MM.1S (cell line): ENCODE measurements around the gene DPY19L3.

Experiments used
- DNase-seq: peaks from one replicate; pipeline ENCODE4 v3.0.0-alpha.2; 2015
- H2AFZ ChIP-seq: fragments of 300-600 bp; sonication (generic); 2 replicates; pipeline ENCODE4 v1.6.0; 2016; ENCODE audit warnings: antibody characterized with exemption, low read length
- H3F3A ChIP-seq: fragments of 300-600 bp; sonication (generic); 2 replicates; pipeline ENCODE4 v1.6.1; 2016; ENCODE audit warnings: mild to moderate bottlenecking, antibody characterized with exemption, low read length, moderate library complexity, mixed read lengths; ENCODE audit not compliant: insufficient read depth
- H3K27ac ChIP-seq: fragments of 300-600 bp; sonication (generic); 2 replicates; pipeline ENCODE4 v1.5.1; 2016; ENCODE audit warnings: mild to moderate bottlenecking, low read length
- H3K27me3 ChIP-seq: fragments of 300-600 bp; sonication (generic); replicated peaks from 2 replicates; pipeline ENCODE4 v1.6.0; 2016; ENCODE audit warnings: low read length; ENCODE audit not compliant: insufficient read depth
- H3K36me3 ChIP-seq: fragments of 300-600 bp; sonication (generic); replicated peaks from 2 replicates; pipeline ENCODE4 v1.6.1; 2016; ENCODE audit warnings: mild to moderate bottlenecking, low read length, mixed read lengths; ENCODE audit not compliant: insufficient read depth
- H3K4me1 ChIP-seq: fragments of 300-600 bp; sonication (generic); 2 replicates; pipeline ENCODE4 v1.6.1; 2016; ENCODE audit warnings: low read length, mixed read lengths
- H3K4me2 ChIP-seq: fragments of 300-600 bp; sonication (generic); 2 replicates; pipeline ENCODE4 v1.6.0; 2016; ENCODE audit warnings: low read depth, low read length
- H3K4me3 ChIP-seq: fragments of 300-600 bp; sonication (generic); 2 replicates; pipeline ENCODE4 v1.5.1; 2016; ENCODE audit warnings: low read length, mixed read lengths
- H3K79me2 ChIP-seq: fragments of 300-600 bp; sonication (generic); 2 replicates; pipeline ENCODE4 v1.6.1; 2016; ENCODE audit warnings: mixed run types, low read length, mixed read lengths
- H3K9ac ChIP-seq: fragments of 300-600 bp; sonication (generic); 2 replicates; pipeline ENCODE4 v1.6.1; 2016; ENCODE audit warnings: low read length, mixed read lengths
- H3K9me2 ChIP-seq: fragments of 300-600 bp; sonication (generic); replicated peaks from 2 replicates; pipeline ENCODE4 v1.6.1; 2016; ENCODE audit warnings: mild to moderate bottlenecking, low read length, mixed read lengths; ENCODE audit not compliant: insufficient read depth
- H3K9me3 ChIP-seq: fragments of 300-600 bp; sonication (generic); replicated peaks from 2 replicates; pipeline ENCODE4 v1.6.1; 2016; ENCODE audit warnings: mild to moderate bottlenecking, low read length, mixed read lengths; ENCODE audit not compliant: insufficient read depth
- H4K20me1 ChIP-seq: fragments of 300-600 bp; sonication (generic); 2 replicates; pipeline ENCODE4 v1.6.1; 2016; ENCODE audit warnings: mild to moderate bottlenecking, low read length, moderate library complexity, mixed read lengths; ENCODE audit not compliant: insufficient read depth
- EZH2 ChIP-seq: fragments of 300-600 bp; sonication (generic); optimal IDR thresholded peaks from 2 replicates; pipeline ENCODE3; 2017; ENCODE audit warnings: low read depth, mild to moderate bottlenecking, antibody characterized with exemption, low read length, mixed read lengths
- EZH2phosphoT487 ChIP-seq: fragments of 300-600 bp; sonication (generic); IDR thresholded peaks from 2 replicates; pipeline ENCODE4 v1.6.1; 2018; ENCODE audit warnings: antibody characterized with exemption, low read length
- TF ChIP-seq, protein P1 (sequence below): fragments of 300-600 bp; sonication (generic); IDR thresholded peaks from 2 replicates; pipeline ENCODE4 v1.5.1; 2016; ENCODE audit warnings: antibody characterized with exemption, low read length, mixed read lengths

Gene DPY19L3

DNA sequence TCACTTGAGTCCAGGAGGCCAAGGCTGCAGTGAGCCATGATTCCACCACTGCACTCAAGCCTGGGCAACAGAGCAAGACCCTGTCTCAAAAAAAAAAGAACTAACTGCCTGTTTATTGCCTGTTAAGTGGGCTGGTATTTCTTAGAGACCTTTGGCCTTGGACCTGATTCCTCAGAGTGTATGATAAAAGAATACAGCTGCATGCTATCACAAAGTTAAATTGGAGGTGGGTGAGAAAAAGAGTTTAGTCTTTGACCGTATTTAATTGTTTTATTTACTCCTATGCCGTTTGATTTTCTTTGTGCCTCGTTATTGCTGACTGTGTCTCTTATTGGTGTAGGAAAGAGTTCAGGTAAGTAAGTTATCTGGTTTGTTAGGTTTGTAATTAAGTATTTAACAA lies 25.3 kb upstream of the DPY19L3 start:
- Histone ChIP-seq H2AFZ (no peak overlapping the region), H4K20me1 (no peaks in the 10 kb centered on the region), H3F3A (no peaks in the 10 kb centered on the region), H3K4me1 (no peaks in the 10 kb centered on the region), H3K79me2 (no peaks in the 10 kb centered on the region), H3K9me2 (no peaks in the 10 kb centered on the region), H3K27me3 (no peaks in the 10 kb centered on the region), H3K9me3 (no peaks in the 10 kb centered on the region), H3K36me3 (peaks cover 3% of the 10 kb centered on the region; the same call in 1 of the 2 replicates), H3K4me2 (no peak overlapping the region), H3K27ac (no peak overlapping the region), H3K4me3 (no peak overlapping the region), H3K9ac (no peak overlapping the region)
- DNase-seq: no peak
- TF ChIP-seq, protein P1, sequence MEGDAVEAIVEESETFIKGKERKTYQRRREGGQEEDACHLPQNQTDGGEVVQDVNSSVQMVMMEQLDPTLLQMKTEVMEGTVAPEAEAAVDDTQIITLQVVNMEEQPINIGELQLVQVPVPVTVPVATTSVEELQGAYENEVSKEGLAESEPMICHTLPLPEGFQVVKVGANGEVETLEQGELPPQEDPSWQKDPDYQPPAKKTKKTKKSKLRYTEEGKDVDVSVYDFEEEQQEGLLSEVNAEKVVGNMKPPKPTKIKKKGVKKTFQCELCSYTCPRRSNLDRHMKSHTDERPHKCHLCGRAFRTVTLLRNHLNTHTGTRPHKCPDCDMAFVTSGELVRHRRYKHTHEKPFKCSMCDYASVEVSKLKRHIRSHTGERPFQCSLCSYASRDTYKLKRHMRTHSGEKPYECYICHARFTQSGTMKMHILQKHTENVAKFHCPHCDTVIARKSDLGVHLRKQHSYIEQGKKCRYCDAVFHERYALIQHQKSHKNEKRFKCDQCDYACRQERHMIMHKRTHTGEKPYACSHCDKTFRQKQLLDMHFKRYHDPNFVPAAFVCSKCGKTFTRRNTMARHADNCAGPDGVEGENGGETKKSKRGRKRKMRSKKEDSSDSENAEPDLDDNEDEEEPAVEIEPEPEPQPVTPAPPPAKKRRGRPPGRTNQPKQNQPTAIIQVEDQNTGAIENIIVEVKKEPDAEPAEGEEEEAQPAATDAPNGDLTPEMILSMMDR: no peak
- TF ChIP-seq EZH2: no peak
- no peak for TF ChIP-seq EZH2phosphoT487

DNA sequence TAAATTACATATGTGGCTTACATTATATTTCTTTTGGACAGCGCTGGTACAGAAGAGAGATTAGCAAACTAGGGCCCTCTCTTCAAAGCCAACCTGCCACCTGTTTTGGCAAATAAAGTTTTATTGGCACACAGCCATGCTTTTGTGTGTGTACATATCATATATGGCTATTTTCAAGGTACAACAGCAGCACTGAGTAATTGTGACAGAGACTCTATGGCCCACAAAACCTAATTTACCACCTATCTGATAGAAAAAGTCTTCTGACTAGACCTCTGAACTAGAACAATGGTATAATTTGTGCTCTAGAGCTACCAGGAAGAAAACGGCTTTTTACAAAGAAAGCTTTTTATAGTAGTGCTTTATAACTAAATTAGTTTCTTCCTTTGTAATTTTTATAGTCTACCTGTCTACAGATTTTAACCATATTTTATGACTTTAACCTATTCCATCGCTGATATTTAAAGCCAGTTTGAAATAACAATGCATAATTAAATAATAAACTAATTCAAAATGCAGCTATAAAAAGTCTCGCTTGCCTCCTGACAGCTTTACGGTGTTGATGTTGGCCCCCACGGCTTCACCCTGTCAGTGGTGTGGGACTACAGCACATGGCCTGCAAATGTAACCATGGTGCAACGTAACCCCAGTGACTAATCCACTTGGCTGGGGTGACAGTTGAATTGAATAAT lies 17.7 kb upstream of the DPY19L3 start:
- H3K9me3 ChIP-seq: no peaks in the 10 kb centered on the region
- H3K9me2 ChIP-seq: no peaks in the 10 kb centered on the region
- TF ChIP-seq EZH2phosphoT487: no peak
- TF ChIP-seq EZH2: no peak
- TF ChIP-seq, protein P1: no peak
- no peaks in the 10 kb centered on the region for H3F3A ChIP-seq
- H2AFZ ChIP-seq: no peak overlapping the region
- no peaks in the 10 kb centered on the region for H4K20me1 ChIP-seq
- H3K9ac ChIP-seq: no peak overlapping the region
- H3K4me2 ChIP-seq: no peak overlapping the region
- no peak for DNase-seq
- no peaks in the 10 kb centered on the region for H3K79me2 ChIP-seq
- H3K27ac ChIP-seq: no peak overlapping the region
- no peaks in the 10 kb centered on the region for H3K27me3 ChIP-seq
- no peaks in the 10 kb centered on the region; the same call in 1 of the 2 replicates for H3K36me3 ChIP-seq
- H3K4me1 ChIP-seq: no peaks in the 10 kb centered on the region
- H3K4me3 ChIP-seq: no peak overlapping the region

DNA sequence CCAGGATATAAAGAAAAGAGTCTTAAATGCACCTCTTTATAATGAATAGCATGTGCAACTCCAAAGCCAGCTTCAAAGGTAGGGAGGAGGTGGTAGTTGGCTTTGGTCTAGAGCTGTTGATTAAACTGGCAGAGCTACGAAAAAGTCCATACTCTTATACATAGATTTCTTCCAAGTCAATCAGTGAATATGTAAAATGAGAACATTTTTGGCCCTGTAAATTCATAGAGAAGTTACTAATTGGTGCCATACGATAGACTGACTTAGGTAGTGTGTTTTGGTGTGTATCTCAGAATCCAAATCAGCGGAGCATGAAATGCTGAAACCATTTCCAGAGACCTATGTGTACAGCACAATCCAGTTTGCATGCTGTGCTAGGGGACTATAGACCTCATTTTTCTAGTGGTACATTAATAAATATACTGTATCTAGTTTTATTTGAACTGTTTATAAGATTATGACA lies 17.1 kb upstream of the DPY19L3 start:
- TF ChIP-seq, protein P1: no peak
- no peak for TF ChIP-seq EZH2
- TF ChIP-seq EZH2phosphoT487: no peak
- Histone ChIP-seq H3K9me3 (no peaks in the 10 kb centered on the region), H2AFZ (no peak overlapping the region), H3K36me3 (no peaks in the 10 kb centered on the region; the same call in 1 of the 2 replicates), H3K4me1 (no peaks in the 10 kb centered on the region), H3F3A (no peaks in the 10 kb centered on the region), H3K4me2 (no peak overlapping the region), H3K9me2 (no peaks in the 10 kb centered on the region), H3K9ac (no peak overlapping the region), H3K27me3 (no peaks in the 10 kb centered on the region), H3K4me3 (no peak overlapping the region), H4K20me1 (no peaks in the 10 kb centered on the region), H3K27ac (no peak overlapping the region), H3K79me2 (no peaks in the 10 kb centered on the region)
- no peak for DNase-seq
